Measurements from ENCODE around the gene KLHL24.

GRCh38 chr3:183620252-183620628 is 15.2 kb upstream of the KLHL24 start:
- TF ChIP-seq, protein P1, sequence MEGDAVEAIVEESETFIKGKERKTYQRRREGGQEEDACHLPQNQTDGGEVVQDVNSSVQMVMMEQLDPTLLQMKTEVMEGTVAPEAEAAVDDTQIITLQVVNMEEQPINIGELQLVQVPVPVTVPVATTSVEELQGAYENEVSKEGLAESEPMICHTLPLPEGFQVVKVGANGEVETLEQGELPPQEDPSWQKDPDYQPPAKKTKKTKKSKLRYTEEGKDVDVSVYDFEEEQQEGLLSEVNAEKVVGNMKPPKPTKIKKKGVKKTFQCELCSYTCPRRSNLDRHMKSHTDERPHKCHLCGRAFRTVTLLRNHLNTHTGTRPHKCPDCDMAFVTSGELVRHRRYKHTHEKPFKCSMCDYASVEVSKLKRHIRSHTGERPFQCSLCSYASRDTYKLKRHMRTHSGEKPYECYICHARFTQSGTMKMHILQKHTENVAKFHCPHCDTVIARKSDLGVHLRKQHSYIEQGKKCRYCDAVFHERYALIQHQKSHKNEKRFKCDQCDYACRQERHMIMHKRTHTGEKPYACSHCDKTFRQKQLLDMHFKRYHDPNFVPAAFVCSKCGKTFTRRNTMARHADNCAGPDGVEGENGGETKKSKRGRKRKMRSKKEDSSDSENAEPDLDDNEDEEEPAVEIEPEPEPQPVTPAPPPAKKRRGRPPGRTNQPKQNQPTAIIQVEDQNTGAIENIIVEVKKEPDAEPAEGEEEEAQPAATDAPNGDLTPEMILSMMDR (conservative IDR thresholded peaks at IDR 0.05; ENCODE audit: low read depth in 2 of 2): no peak
- no peak for TF ChIP-seq EZH2 (IDR thresholded peaks at IDR 0.05; ENCODE audit: low read depth, unreplicated experiment)
- TF ChIP-seq EZH2phosphoT487 (IDR thresholded peaks at IDR 0.05; ENCODE audit: unreplicated experiment): no peak
- TF ChIP-seq, protein P2, sequence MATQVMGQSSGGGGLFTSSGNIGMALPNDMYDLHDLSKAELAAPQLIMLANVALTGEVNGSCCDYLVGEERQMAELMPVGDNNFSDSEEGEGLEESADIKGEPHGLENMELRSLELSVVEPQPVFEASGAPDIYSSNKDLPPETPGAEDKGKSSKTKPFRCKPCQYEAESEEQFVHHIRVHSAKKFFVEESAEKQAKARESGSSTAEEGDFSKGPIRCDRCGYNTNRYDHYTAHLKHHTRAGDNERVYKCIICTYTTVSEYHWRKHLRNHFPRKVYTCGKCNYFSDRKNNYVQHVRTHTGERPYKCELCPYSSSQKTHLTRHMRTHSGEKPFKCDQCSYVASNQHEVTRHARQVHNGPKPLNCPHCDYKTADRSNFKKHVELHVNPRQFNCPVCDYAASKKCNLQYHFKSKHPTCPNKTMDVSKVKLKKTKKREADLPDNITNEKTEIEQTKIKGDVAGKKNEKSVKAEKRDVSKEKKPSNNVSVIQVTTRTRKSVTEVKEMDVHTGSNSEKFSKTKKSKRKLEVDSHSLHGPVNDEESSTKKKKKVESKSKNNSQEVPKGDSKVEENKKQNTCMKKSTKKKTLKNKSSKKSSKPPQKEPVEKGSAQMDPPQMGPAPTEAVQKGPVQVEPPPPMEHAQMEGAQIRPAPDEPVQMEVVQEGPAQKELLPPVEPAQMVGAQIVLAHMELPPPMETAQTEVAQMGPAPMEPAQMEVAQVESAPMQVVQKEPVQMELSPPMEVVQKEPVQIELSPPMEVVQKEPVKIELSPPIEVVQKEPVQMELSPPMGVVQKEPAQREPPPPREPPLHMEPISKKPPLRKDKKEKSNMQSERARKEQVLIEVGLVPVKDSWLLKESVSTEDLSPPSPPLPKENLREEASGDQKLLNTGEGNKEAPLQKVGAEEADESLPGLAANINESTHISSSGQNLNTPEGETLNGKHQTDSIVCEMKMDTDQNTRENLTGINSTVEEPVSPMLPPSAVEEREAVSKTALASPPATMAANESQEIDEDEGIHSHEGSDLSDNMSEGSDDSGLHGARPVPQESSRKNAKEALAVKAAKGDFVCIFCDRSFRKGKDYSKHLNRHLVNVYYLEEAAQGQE (IDR thresholded peaks at IDR 0.05; ENCODE audit: unreplicated experiment): no peak
- TF ChIP-seq, protein P3, sequence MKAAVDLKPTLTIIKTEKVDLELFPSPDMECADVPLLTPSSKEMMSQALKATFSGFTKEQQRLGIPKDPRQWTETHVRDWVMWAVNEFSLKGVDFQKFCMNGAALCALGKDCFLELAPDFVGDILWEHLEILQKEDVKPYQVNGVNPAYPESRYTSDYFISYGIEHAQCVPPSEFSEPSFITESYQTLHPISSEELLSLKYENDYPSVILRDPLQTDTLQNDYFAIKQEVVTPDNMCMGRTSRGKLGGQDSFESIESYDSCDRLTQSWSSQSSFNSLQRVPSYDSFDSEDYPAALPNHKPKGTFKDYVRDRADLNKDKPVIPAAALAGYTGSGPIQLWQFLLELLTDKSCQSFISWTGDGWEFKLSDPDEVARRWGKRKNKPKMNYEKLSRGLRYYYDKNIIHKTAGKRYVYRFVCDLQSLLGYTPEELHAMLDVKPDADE (IDR thresholded peaks at IDR 0.05): no peak
- TF ChIP-seq POLR2AphosphoS5 (IDR thresholded peaks at IDR 0.05; ENCODE audit: low read depth): no peak
